K562 (cell line): Measurements from ENCODE around the gene CTAGE1. TPM values are rescaled to one million over a fixed set of nuclear protein-coding genes. Genes with fewer than 3 reads are reported as not detected.

Experiments used
- ATAC-seq: fragments of 200-7000 bp; cut with Tn5 transposase; 3 replicates; pipeline ENCODE4 v1.9.1; 2020; ENCODE audit warnings: moderate library complexity
- BruUV-seq: library from RNA; stranded (reverse); fragments of 400-500 nt; replicated peaks from 2 replicates; lab custom pipeline; 2021; lab: Mats Ljungman, UMichigan
- CTCF ChIA-PET: fragments of 300-600 bp; formaldehyde crosslinking; extraction: SDS; loops from one replicate; lab custom pipeline; 2021; ENCODE audit warnings: low intra/inter-chr PET ratio; lab: Yijun Ruan, JAX
- POLR2A ChIA-PET: fragments of 300-600, 350-650 bp; sonication (Branson Sonifier 250); formaldehyde crosslinking; extraction: SDS; loops from one replicate; lab custom pipeline; 2021; ENCODE audit warnings: antibody characterized with exemption, inconsistent platforms; lab: Yijun Ruan, JAX
- DNase-seq, 4 experiments: peaks; one replicate each; pipeline versions ENCODE4 v3.0.0 to v3.0.0-alpha.2; 2011 to 2018; ENCODE audit warnings: low spot score in 3 of 4, mixed read lengths in 3 of 4; ENCODE audit errors: extremely low read depth in 1 of 4
- FAIRE-seq: peaks from 2 replicates; lab custom pipeline; 2011; peaks lifted over from hg19 to GRCh38; lab: Jason Lieb, UNC
- H2AFZ ChIP-seq: 2 replicates; pipeline ENCODE4 v1.6.0; 2011; ENCODE audit warnings: low read depth, low read length, control low read depth, inconsistent platforms
- H3K27ac ChIP-seq: fragments of 200-600 bp; 3 replicates; pipeline ENCODE4 v1.8.0; 2011; ENCODE audit warnings: low read depth, mild to moderate bottlenecking, control low read depth, inconsistent platforms, low read length, moderate library complexity, mixed read lengths; ENCODE audit errors: extremely low read depth
- H3K27me3 ChIP-seq, 2 experiments: fragments of 300-600 bp in 1 of 2; 2 replicates in 1 of 2; 3 replicates in 1 of 2; pipeline versions ENCODE4 v1.6.0 to v1.8.0; 2011; ENCODE audit warnings: inconsistent platforms in 2 of 2, low read length in 2 of 2, mild to moderate bottlenecking in 1 of 2, mixed read lengths in 1 of 2, moderate library complexity in 1 of 2; ENCODE audit not compliant: control insufficient read depth in 2 of 2, insufficient read depth in 2 of 2
- H3K36me3 ChIP-seq: fragments of 300-600 bp; 3 replicates; pipeline ENCODE4 v1.8.0; 2011; ENCODE audit warnings: mild to moderate bottlenecking, low read length, inconsistent platforms; ENCODE audit not compliant: control insufficient read depth, insufficient read depth
- H3K4me1 ChIP-seq, 2 experiments: fragments of 200-600 bp in 1 of 2; replicated peaks in 1 of 2; 2 replicates in 1 of 2; 3 replicates in 1 of 2; pipeline versions ENCODE4 v1.5.1 to v1.8.0; 2011; ENCODE audit warnings: inconsistent platforms in 2 of 2, low read length in 2 of 2, mild to moderate bottlenecking in 1 of 2, mixed read lengths in 1 of 2, moderate library complexity in 1 of 2; ENCODE audit not compliant: control insufficient read depth in 2 of 2, insufficient read depth in 2 of 2
- H3K4me2 ChIP-seq: 2 replicates; pipeline ENCODE4 v1.6.1; 2011; ENCODE audit warnings: low read length, control low read depth, inconsistent platforms, mixed read lengths; ENCODE audit not compliant: insufficient read depth
- H3K4me3 ChIP-seq: fragments of 200-600 bp; sonication (generic), shearing (Covaris generic); 2 replicates; pipeline ENCODE4 v1.5.1; 2016; ENCODE audit warnings: control low read depth, inconsistent platforms
- H3K79me2 ChIP-seq: fragments of 200-600 bp; 3 replicates; pipeline ENCODE4 v1.8.0; 2011; ENCODE audit warnings: low read length, inconsistent platforms; ENCODE audit not compliant: control insufficient read depth, insufficient read depth
- H3K9ac ChIP-seq, 2 experiments: 2 replicates each; pipeline versions ENCODE4 v1.6.0 to v1.6.1; 2011; ENCODE audit warnings: low read depth in 2 of 2, low read length in 2 of 2, control low read depth in 1 of 2, inconsistent platforms in 1 of 2, mild to moderate bottlenecking in 1 of 2, mixed read lengths in 1 of 2; ENCODE audit not compliant: insufficient read depth in 1 of 2
- H3K9me1 ChIP-seq: one replicate; pipeline ENCODE4 v1.6.0; 2011; ENCODE audit warnings: inconsistent platforms, mild to moderate bottlenecking, low read length, moderate library complexity; ENCODE audit not compliant: control insufficient read depth, insufficient read depth
- H3K9me3 ChIP-seq: replicated peaks from 2 replicates; pipeline ENCODE4 v1.5.1; 2011; ENCODE audit warnings: low read depth, low read length, inconsistent platforms; ENCODE audit not compliant: control insufficient read depth, insufficient read depth
- H4K20me1 ChIP-seq: replicated peaks from 2 replicates; pipeline ENCODE4 v1.6.1; 2011; ENCODE audit warnings: low read length, inconsistent platforms, mixed read lengths; ENCODE audit not compliant: control insufficient read depth, insufficient read depth
- BMI1 ChIP-seq: fragments of 150-350 bp; IDR thresholded peaks from 2 replicates; pipeline ENCODE4 v1.6.1; 2014; ENCODE audit warnings: low read length
- CBX3 ChIP-seq, 2 experiments: IDR thresholded peaks; 1 replicate in 1 of 2; 2 replicates in 1 of 2; pipeline ENCODE4 v1.6.1; 2012; ENCODE audit warnings: inconsistent platforms in 2 of 2, low read length in 2 of 2, borderline replicate concordance in 1 of 2, control low read depth in 1 of 2
- ELF1 ChIP-seq: fragments of 200-800 bp; sonication (Bioruptor generic); IDR thresholded peaks from 2 replicates; pipeline ENCODE4 v1.6.1; 2016; ENCODE audit warnings: missing genetic modification characterization, missing compliant biosample characterization
- HDAC8 ChIP-seq: fragments of 450-650 bp; IDR thresholded peaks from 2 replicates; pipeline ENCODE4 v1.6.1; 2016; ENCODE audit warnings: mild to moderate bottlenecking, missing genetic modification characterization, moderate library complexity, missing compliant biosample characterization
- HNRNPL ChIP-seq: fragments of 200-400 bp; formaldehyde crosslinking; IDR thresholded peaks from 2 replicates; pipeline ENCODE4 v1.6.1; 2017; ENCODE audit warnings: low read depth, mild to moderate bottlenecking, low read length
- JUND ChIP-seq, 2 experiments: IDR thresholded peaks; 2 replicates in 1 of 2; 3 replicates in 1 of 2; pipeline ENCODE4 v1.6.1; 2011; ENCODE audit warnings: borderline replicate concordance in 2 of 2, low read depth in 2 of 2, low read length in 2 of 2, improper control_type of control experiment in 1 of 2, missing biosample characterization in 1 of 2, missing genetic modification characterization in 1 of 2, missing genetic modification reagents in 1 of 2
- KDM2B ChIP-seq: fragments of 250-450 bp; sonication (Bioruptor Pico); IDR thresholded peaks from 2 replicates; pipeline ENCODE4 v1.8.0; 2021; ENCODE audit warnings: mild to moderate bottlenecking, moderate library complexity
- PTTG1 ChIP-seq: fragments of 450-650 bp; IDR thresholded peaks from 2 replicates; pipeline ENCODE4 v1.6.1; 2016; ENCODE audit warnings: low read depth, mild to moderate bottlenecking, missing genetic modification characterization, missing compliant biosample characterization
- RBM14 ChIP-seq: fragments of 200-400 bp; formaldehyde crosslinking; IDR thresholded peaks from 2 replicates; pipeline ENCODE4 v1.6.1; 2018; ENCODE audit warnings: low read depth, mild to moderate bottlenecking, low read length, moderate library complexity, borderline replicate concordance; ENCODE audit not compliant: insufficient read depth
- SMAD4 ChIP-seq: fragments of 250-450 bp; sonication (Bioruptor Pico); conservative IDR thresholded peaks from 2 replicates; pipeline ENCODE4 v1.8.0; 2021; ENCODE audit warnings: inconsistent platforms, mild to moderate bottlenecking, moderate library complexity
- SRSF3 ChIP-seq: fragments of 200-400 bp; formaldehyde crosslinking; IDR thresholded peaks from 2 replicates; pipeline ENCODE4 v1.6.1; 2016; ENCODE audit warnings: mild to moderate bottlenecking, low read length, moderate library complexity; ENCODE audit not compliant: insufficient read depth
- TFE3 ChIP-seq: fragments of 450-650 bp; formaldehyde crosslinking; IDR thresholded peaks from 2 replicates; pipeline ENCODE4 v1.4.0; 2020; ENCODE audit warnings: mild to moderate bottlenecking, mixed read lengths
- ZNF224 ChIP-seq: sonication (generic); formaldehyde crosslinking; IDR thresholded peaks from 2 replicates; pipeline ENCODE4 v1.8.0; 2022; ENCODE audit warnings: mild to moderate bottlenecking, missing genetic modification reagents
- ZNF696 ChIP-seq: fragments of 250-450 bp; sonication (Bioruptor Pico); conservative IDR thresholded peaks from 2 replicates; pipeline ENCODE4 v1.4.0; 2020; ENCODE audit warnings: mild to moderate bottlenecking, moderate library complexity
- ZNF79 ChIP-seq: fragments of 250-450 bp; sonication (Bioruptor Pico); IDR thresholded peaks from 2 replicates; pipeline ENCODE4 v1.4.0; 2020; ENCODE audit warnings: low read depth, mild to moderate bottlenecking, moderate library complexity
- WGBS: fragments of 100-300 bp; shearing (Covaris generic); methylation state at CpG from one replicate; pipeline ENCODE4 v1.1.6; 2016; ENCODE audit warnings: low coverage, mixed read lengths; ENCODE audit not compliant: insufficient coverage; ENCODE audit errors: missing lambda C conversion rate; 5-methylcytosine and 5-hydroxymethylcytosine counted together
- in situ Hi-C: fragments of 300-500 bp; cut with MboI; formaldehyde crosslinking; loops from 4 replicates; pipeline ENCODE4 v1.15.0; 2018; ENCODE audit warnings: inconsistent platforms, mixed read lengths
- intact Hi-C: fragments of 100-400 bp; cut with micrococcal nuclease; formaldehyde crosslinking; loops from 2 replicates; pipeline ENCODE4 v1.14.2; 2022
- polyA plus RNA-seq, 8 experiments: library from polyadenylated mRNA; depleted of rRNA in 4 of 8; stranded (reverse) in 5 of 8; unstranded in 3 of 8; fragments of >200 nt; fragmentation: Nextera tagmentation in 2 of 8; fragmentation: Illumina TruSeq in 1 of 8; extraction: Ambion mirVana in 2 of 8; extraction: Trizol in 1 of 8; gene quantifications; 2 replicates each; pipeline versions ENCODE4 v1.2.1 to v1.2.3, GENCODE V29; 2011 to 2014; ENCODE audit warnings: inconsistent platforms in 1 of 8, missing spikeins in 1 of 8
- total RNA-seq, 7 experiments: library from RNA; depleted of rRNA in 6 of 7; stranded (reverse); fragments of >200 nt in 6 of 7; fragmentation: Illumina TruSeq in 2 of 7; extraction: Trizol in 2 of 7; gene quantifications; 2 replicates each; pipeline versions ENCODE4 v1.2.1 to v1.2.3, GENCODE V29; 2011 to 2021; ENCODE audit warnings: low replicate concordance in 1 of 7

CTAGE1 gene
- total and polyA plus RNA-seq, 9 of the 15 experiments (the other 6 are each of a cell fraction or from before 2014, with no cell fraction given) = not detected

- Histone ChIP-seq H3K9me3 (no peaks in the 10 kb centered on the region), H3K27ac (no peak overlapping the region), H3K4me2 (no peak overlapping the region), H3K4me3 (no peak overlapping the region), H3K9ac (no peak overlapping the region), H3K79me2 (no peaks in the 10 kb centered on the region), H3K27me3 (no peaks in the 10 kb centered on the region), H2AFZ (no peak overlapping the region), H4K20me1 (no peaks in the 10 kb centered on the region), H3K9me1 (no peaks in the 10 kb centered on the region), H3K4me1 (peaks cover 0 to 9% of the 10 kb centered on the region in 2 experiments; a peak in 3 of 5 replicates), H3K36me3 (no peaks in the 10 kb centered on the region)
- no peak for FAIRE-seq
- intact Hi-C loops = no loop called here
- no TSS peak for BruUV-seq
- in situ Hi-C loops = no loop called here
- no peak for DNase-seq
- ChIA-PET CTCF (no interaction called here), POLR2A (no interaction called here)
- no peak for ATAC-seq
- WGBS = 9% methylated on average over 4 of the region's 4 CpGs
- TF ChIP-seq JUND (IDR thresholded peaks at IDR 0.05; ENCODE audit: borderline replicate concordance, low read depth, low read length) (no peak), JUND (tag; IDR thresholded peaks at IDR 0.05; ENCODE audit: borderline replicate concordance, low read depth, low read length) (no peak), SMAD4 (CRISPR knock-in tag) (no peak), PTTG1 (no peak), ZNF224 (no peak), ZNF79 (CRISPR knock-in tag) (no peak), SRSF3 (no peak), HNRNPL (no peak), BMI1 (no peak), ELF1 (tag) (no peak), RBM14 (no peak), TFE3 (no peak), ZNF696 (CRISPR knock-in tag) (no peak), CBX3 (IDR thresholded peaks at IDR 0.05; ENCODE audit: borderline replicate concordance in 1 of 2, low read length in 2 of 2) (no peak), HDAC8 (no peak), KDM2B (no peak)
Measured at GRCh38 chr18:22436136-22436535, 18.4 kb upstream of the CTAGE1 start.
